Transverse colon (tissue), 4 donors: ENCODE results near the gene MGAT4A. TPM values are rescaled to one million over a fixed set of nuclear protein-coding genes. Genes with fewer than 3 reads are reported as not detected.

Source experiments
- DNase-seq: peaks from one replicate; pipeline ENCODE4 v3.0.0-alpha.2; 2019
- H3K27ac ChIP-seq, 4 donors: fragments of 200-600 bp; sonication (generic); 2 replicates each; pipeline ENCODE4 v1.5.1; 2016 to 2018; ENCODE audit warnings: inconsistent platforms in 4 of 4
- H3K27me3 ChIP-seq: fragments of 200-600 bp; sonication (generic); 2 replicates; pipeline ENCODE4 v1.5.1; 2017; ENCODE audit warnings: inconsistent platforms
- H3K36me3 ChIP-seq, 4 donors: fragments of 200-600 bp; sonication (generic); 2 replicates each; pipeline ENCODE4 v1.5.1; 2017 to 2019; ENCODE audit warnings: inconsistent platforms in 4 of 4
- H3K4me1 ChIP-seq, 4 donors: fragments of 200-600 bp; sonication (generic); 2 replicates each; pipeline ENCODE4 v1.5.1; 2017 to 2020; ENCODE audit warnings: inconsistent platforms in 4 of 4
- H3K4me3 ChIP-seq, 4 donors: fragments of 200-600 bp; sonication (generic); 1 replicate in 1 of 4; 2 replicates in 3 of 4; pipeline versions ENCODE4 v1.5.1 to v1.6.1; 2017 to 2019; ENCODE audit warnings: inconsistent platforms in 4 of 4
- H3K9me3 ChIP-seq, 2 donors: fragments of 200-600 bp; sonication (generic); 2 replicates each; pipeline ENCODE4 v1.5.1; 2017 to 2019; ENCODE audit warnings: inconsistent platforms in 2 of 2
- CTCF ChIP-seq, 5 experiments: fragments of 200-600 bp in 3 of 5; fragments of 450-650 bp in 2 of 5; sonication (generic) in 3 of 5; IDR thresholded peaks; 1 replicate in 2 of 5; 2 replicates in 3 of 5; pipeline ENCODE4 v1.5.1; 2016 to 2017; ENCODE audit warnings: antibody characterized with exemption in 5 of 5, inconsistent platforms in 3 of 5, mild to moderate bottlenecking in 2 of 5, moderate library complexity in 1 of 5
- EP300 ChIP-seq: sonication (generic); formaldehyde crosslinking; IDR thresholded peaks from one replicate; pipeline ENCODE4 v1.6.1; 2017; ENCODE audit warnings: antibody characterized with exemption, low read depth
- POLR2A ChIP-seq: fragments of 450-650 bp; IDR thresholded peaks from one replicate; pipeline ENCODE4 v1.6.1; 2016; ENCODE audit warnings: antibody characterized with exemption, mild to moderate bottlenecking, moderate library complexity
- POLR2AphosphoS5 ChIP-seq, 3 donors: sonication (generic); formaldehyde crosslinking; IDR thresholded peaks; one replicate each; pipeline ENCODE4 v1.6.1; 2016; ENCODE audit warnings: antibody characterized with exemption in 3 of 3
- WGBS, 2 donors: methylation state at CpG; one replicate each; pipeline ENCODE4 v1.1.5; 2018; ENCODE audit warnings: low coverage in 1 of 2; 5-methylcytosine and 5-hydroxymethylcytosine counted together
- in situ Hi-C, 4 donors: fragments of 200-750 bp; cut with MboI; loops; one replicate each; pipeline versions ENCODE4 v1.15.0 to v1.15.1; 2017; ENCODE audit warnings: low sequenced_read_pairs in 3 of 4, low pct_ligation_motif_present in 1 of 4, low pct_unique_long_range_greater_than_20kb in 1 of 4
- intact Hi-C: fragments of 100-400 bp; cut with DNase I; formaldehyde crosslinking; loops from one replicate; pipeline ENCODE4 v1.15.1; 2023; ENCODE audit warnings: low total_unique reads
- total RNA-seq, 4 donors: library from RNA; depleted of rRNA; stranded (reverse); fragments of >200 nt; gene quantifications; one replicate each; pipeline ENCODE4 v1.1.0, GENCODE V29; 2016

The MGAT4A gene
- total RNA-seq, 4 donors from 2014 or later: 29.9 to 237 (median 124) TPM

- no peak for TF ChIP-seq POLR2A
- no peak overlapping the region for H3K4me3 ChIP-seq
- H3K27ac ChIP-seq: peak overlapping the region in 3 of 4 donors; percentile 4 to 36 (median 26)
- intact Hi-C loops (loop anchor here (1.0 kb wide), 1 partner anchor 24 kb away; no protein-coding TSS in a partner anchor), in situ Hi-C loops (loop anchor here in 3 of 4 donors (5.0 to 25.0 kb wide), 3 partner anchors 182 to 410 kb away; no protein-coding TSS in a partner anchor)
- 81 to 85% methylated on average over 2 to 3 of the region's 3 CpGs for WGBS, 2 donors
- peaks cover 0 to 34% (median 10%) of the 10 kb centered on the region in 4 donors for H3K4me1 ChIP-seq
- H3K9me3 ChIP-seq: no peaks in the 10 kb centered on the region
- DNase-seq: no peak
- H3K27me3 ChIP-seq: no peaks in the 10 kb centered on the region
- no peaks in the 10 kb centered on the region for H3K36me3 ChIP-seq
Observed at GRCh38 chr2:98654699-98655495, 76.0 kb downstream of the MGAT4A start.

GRCh38 chr2:98650998-98651397 lies 79.9 kb downstream of the MGAT4A start:
- no peak for TF ChIP-seq POLR2AphosphoS5 (IDR thresholded peaks at IDR 0.05)
- no peak for TF ChIP-seq POLR2A
- no peak for TF ChIP-seq CTCF (IDR thresholded peaks at IDR 0.05)
- TF ChIP-seq EP300: no peak
- H3K27me3 ChIP-seq: no peaks in the 10 kb centered on the region
- H3K9me3 ChIP-seq: no peaks in the 10 kb centered on the region
- H3K36me3 ChIP-seq: peaks cover 0 to 15% (median 5%) of the 10 kb centered on the region in 4 donors
- DNase-seq: no peak
- intact Hi-C loops (no loop called here), in situ Hi-C loops (loop anchor here in 3 of 4 donors (5.0 to 25.0 kb wide), 3 partner anchors 186 to 414 kb away; no protein-coding TSS in a partner anchor)
- peak overlapping the region; percentile 47 to 75 (median 62) for H3K27ac ChIP-seq
- H3K4me3 ChIP-seq: no peak overlapping the region
- H3K4me1 ChIP-seq: peaks cover 0 to 42% (median 15%) of the 10 kb centered on the region in 4 donors
- WGBS, 2 donors: 55 to 67% methylated on average over 1 of the region's 1 CpG

GRCh38 chr2:98649992-98650375 lies 80.9 kb downstream of the MGAT4A start:
- in situ Hi-C loops: loop anchor here (5.0 to 25.0 kb wide), 4 partner anchors 185 to 415 kb away; no protein-coding TSS in a partner anchor
- peak overlapping the region in 3 of 4 donors; percentile 52 to 75 (median 72) for H3K27ac ChIP-seq
- H3K9me3 ChIP-seq: no peaks in the 10 kb centered on the region
- H3K4me1 ChIP-seq: peaks cover 0 to 40% (median 15%) of the 10 kb centered on the region in 4 donors
- intact Hi-C loops: loop anchor here (5.0 kb wide), 1 partner anchor 187 kb away; no protein-coding TSS in a partner anchor
- WGBS, 2 donors: 80 to 93% methylated on average over 1 of the region's 1 CpG
- DNase-seq: no peak
- H3K27me3 ChIP-seq: no peaks in the 10 kb centered on the region
- TF ChIP-seq EP300 (no peak), POLR2A (no peak), POLR2AphosphoS5 (IDR thresholded peaks at IDR 0.05) (no peak), CTCF (IDR thresholded peaks at IDR 0.05) (no peak)
- peaks cover 0 to 15% (median 7%) of the 10 kb centered on the region in 4 donors for H3K36me3 ChIP-seq
- H3K4me3 ChIP-seq: no peak overlapping the region

- Histone ChIP-seq H3K27me3 (no peaks in the 10 kb centered on the region), H3K4me1 (peaks cover 0 to 40% (median 15%) of the 10 kb centered on the region in 4 donors), H3K9me3 (no peaks in the 10 kb centered on the region), H3K36me3 (peaks cover 0 to 18% (median 9%) of the 10 kb centered on the region in 4 donors), H3K27ac (peak overlapping the region in 3 of 4 donors; percentile 16 to 75 (median 52)), H3K4me3 (no peak overlapping the region)
- in situ Hi-C loops (loop anchor here in 3 of 4 donors (10.0 kb wide), 2 partner anchors 185 to 415 kb away; no protein-coding TSS in a partner anchor), intact Hi-C loops (loop anchor here (5.0 kb wide), 1 partner anchor 188 kb away; no protein-coding TSS in a partner anchor)
- 19 to 20% methylated on average over 3 to 4 of the region's 4 CpGs for WGBS, 2 donors
- DNase-seq: peak; percentile 87
- no peak for TF ChIP-seq EP300
- TF ChIP-seq POLR2AphosphoS5 (IDR thresholded peaks at IDR 0.05): no peak
- no peak for TF ChIP-seq POLR2A
- TF ChIP-seq CTCF (IDR thresholded peaks at IDR 0.05): peak; percentile 96 to 99 (median 98)
Observed at GRCh38 chr2:98649135-98649991, 81.6 kb downstream of the MGAT4A start.
